ENCODE results near the gene CARF.
"Not testable (repeated sequence)": the region's sequence is repeated elsewhere in the genome, so short reads cannot be mapped to it uniquely, and the experiment has no call there.

CARF gene

GRCh38 chr2:202910698-202911097 is 1.4 kb upstream of the CARF start:
- Histone ChIP-seq H3K4me3 (replicated peaks; ENCODE audit: low read depth, low read length) (peak overlapping the region; percentile 77), H3K27me3 (replicated peaks; ENCODE audit: control insufficient read depth, insufficient read depth, low read length) (no peaks in the 10 kb centered on the region), H3K36me3 (ENCODE audit: control insufficient read depth, insufficient read depth, low read length) (no peaks in the 10 kb centered on the region)
- no peak for TF ChIP-seq CTCF (IDR thresholded peaks at IDR 0.05; ENCODE audit: insufficient read depth, low read length, poor library complexity, severe bottlenecking)
- DNase-seq (ENCODE audit: extremely low read depth, insufficient read length): no peak

- peak overlapping the region; percentile 77 for H3K4me3 ChIP-seq (replicated peaks; ENCODE audit: low read depth, low read length)
- H3K27me3 ChIP-seq (replicated peaks; ENCODE audit: control insufficient read depth, insufficient read depth, low read length): no peaks in the 10 kb centered on the region
- no peak for TF ChIP-seq CTCF (IDR thresholded peaks at IDR 0.05; ENCODE audit: insufficient read depth, low read length, poor library complexity, severe bottlenecking)
- DNase-seq (ENCODE audit: extremely low read depth, insufficient read length): no peak
- H3K36me3 ChIP-seq (ENCODE audit: control insufficient read depth, insufficient read depth, low read length): no peaks in the 10 kb centered on the region
Observed at GRCh38 chr2:202911203-202911511, 918 bp upstream of the CARF start.

- H3K27me3 ChIP-seq (replicated peaks; ENCODE audit: control insufficient read depth, insufficient read depth, low read length); H3K36me3 ChIP-seq (ENCODE audit: control insufficient read depth, insufficient read depth, low read length): not testable (repeated sequence)
- peak; percentile 9 for DNase-seq (ENCODE audit: extremely low read depth, insufficient read length)
- H3K4me3 ChIP-seq (replicated peaks; ENCODE audit: low read depth, low read length): peak overlapping the region; percentile 77
Observed at GRCh38 chr2:202912342-202913201, 497 bp downstream of the CARF start.

DNA sequence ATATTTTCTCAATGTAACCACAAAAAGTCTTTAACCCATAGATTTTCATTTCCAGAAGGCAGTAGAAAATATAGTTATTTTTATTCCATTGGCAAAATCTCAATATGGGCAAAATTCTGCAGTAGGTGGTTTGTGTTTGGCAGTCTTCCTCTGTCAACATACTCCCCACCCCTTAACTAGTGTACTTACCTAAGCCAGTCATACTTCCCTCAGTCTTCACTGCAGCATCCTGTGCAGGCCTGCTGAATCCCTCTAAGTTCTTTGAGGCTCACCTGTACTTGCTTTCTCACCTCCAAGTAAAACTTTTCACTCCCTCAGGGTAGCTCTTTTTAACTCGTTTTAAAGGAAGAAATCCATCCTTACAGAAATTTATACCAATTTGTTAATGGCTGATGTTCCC is 6.8 kb downstream of the CARF start:
- no peak for DNase-seq (ENCODE audit: extremely low read depth, insufficient read length)
- Histone ChIP-seq H3K27me3 (replicated peaks; ENCODE audit: control insufficient read depth, insufficient read depth, low read length) (no peaks in the 10 kb centered on the region), H3K36me3 (ENCODE audit: control insufficient read depth, insufficient read depth, low read length) (no peaks in the 10 kb centered on the region), H3K4me3 (replicated peaks; ENCODE audit: low read depth, low read length) (no peak overlapping the region)
- no peak for TF ChIP-seq CTCF (IDR thresholded peaks at IDR 0.05; ENCODE audit: insufficient read depth, low read length, poor library complexity, severe bottlenecking)

DNA sequence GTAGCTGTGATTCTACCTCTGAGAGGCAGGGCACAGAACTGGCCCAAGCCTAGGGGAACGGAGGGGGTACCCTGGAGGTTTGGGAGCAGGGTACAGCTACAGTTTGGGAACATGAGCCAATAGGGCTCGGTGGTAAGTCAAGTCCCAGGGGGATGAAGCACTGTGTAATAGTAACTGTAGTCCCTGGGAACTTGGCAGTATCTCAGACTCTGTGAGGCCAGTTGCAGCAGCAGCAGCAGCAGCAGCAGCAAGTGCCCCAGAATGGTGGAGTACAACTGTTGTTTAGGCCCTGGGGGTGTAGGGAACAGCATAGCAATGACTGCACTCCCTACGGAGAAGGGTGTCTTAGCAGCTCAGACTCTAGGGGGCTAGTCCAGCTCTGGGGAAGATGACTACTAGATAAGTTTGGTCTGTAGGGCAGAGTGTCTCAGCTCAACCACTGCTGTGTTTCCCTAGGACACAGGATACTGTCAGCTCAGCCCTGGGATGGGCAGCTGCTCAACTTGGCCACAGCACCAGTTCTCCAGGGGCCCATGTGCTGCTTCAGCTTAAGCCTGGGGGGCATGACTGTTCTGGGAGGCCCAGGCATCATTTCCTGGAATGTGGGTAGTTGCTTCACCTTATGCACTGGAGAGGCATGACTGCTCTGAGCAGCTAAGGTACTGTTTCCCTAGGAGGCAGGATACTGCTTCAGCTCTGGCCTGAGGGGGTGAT is 20.5 kb downstream of the CARF start:
- TF ChIP-seq CTCF (IDR thresholded peaks at IDR 0.05; ENCODE audit: insufficient read depth, low read length, poor library complexity, severe bottlenecking): no peak
- Histone ChIP-seq H3K4me3 (replicated peaks; ENCODE audit: low read depth, low read length) (no peak overlapping the region), H3K27me3 (replicated peaks; ENCODE audit: control insufficient read depth, insufficient read depth, low read length) (no peaks in the 10 kb centered on the region), H3K36me3 (ENCODE audit: control insufficient read depth, insufficient read depth, low read length) (no peaks in the 10 kb centered on the region)
- no peak for DNase-seq (ENCODE audit: extremely low read depth, insufficient read length)

DNA sequence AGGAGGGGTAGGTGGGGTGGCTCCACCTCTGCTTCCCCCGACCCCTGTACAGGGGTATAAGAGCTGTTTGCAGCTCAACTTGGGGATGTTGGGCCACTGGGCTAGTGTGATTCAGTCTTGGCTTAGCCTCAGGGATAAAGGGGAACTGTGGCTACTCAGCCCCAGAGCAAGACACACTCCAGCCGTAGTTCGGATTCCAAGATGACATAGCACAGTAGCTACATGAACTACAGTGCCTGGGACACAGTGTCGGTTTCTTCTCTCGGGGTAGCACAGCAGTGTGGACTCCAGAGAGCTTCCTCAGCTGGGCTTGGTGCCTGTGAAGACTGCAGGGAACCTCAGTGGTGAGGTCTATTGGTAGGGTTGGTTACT is 21.1 kb downstream of the CARF start:
- Histone ChIP-seq H3K36me3 (ENCODE audit: control insufficient read depth, insufficient read depth, low read length) (no peaks in the 10 kb centered on the region), H3K27me3 (replicated peaks; ENCODE audit: control insufficient read depth, insufficient read depth, low read length) (no peaks in the 10 kb centered on the region), H3K4me3 (replicated peaks; ENCODE audit: low read depth, low read length) (no peak overlapping the region)
- TF ChIP-seq CTCF (IDR thresholded peaks at IDR 0.05; ENCODE audit: insufficient read depth, low read length, poor library complexity, severe bottlenecking): no peak
- DNase-seq (ENCODE audit: extremely low read depth, insufficient read length): no peak
